Measurements from ENCODE around the gene RAB3GAP1. TPM values are rescaled to one million over a fixed set of nuclear protein-coding genes. Genes with fewer than 3 reads are reported as not detected.
"Not testable (repeated sequence)": the region's sequence is repeated elsewhere in the genome, so short reads cannot be mapped to it uniquely, and the experiment has no call there.

RAB3GAP1 gene
- total RNA-seq, 1 experiment from 2014 or later = 50.6 TPM

GRCh38 chr2:135097532-135098231 is 45.6 kb downstream of the RAB3GAP1 start:
- Mint-ChIP-seq H3K4me1 (ENCODE audit: low read depth, unreplicated experiment) (peaks cover 12% of the 10 kb centered on the region), H3K27ac (ENCODE audit: unreplicated experiment) (no peak overlapping the region), H3K27me3 (ENCODE audit: unreplicated experiment) (no peaks in the 10 kb centered on the region), H3K36me3 (ENCODE audit: insufficient read depth, unreplicated experiment) (no peaks in the 10 kb centered on the region), H3K4me3 (ENCODE audit: low read depth, unreplicated experiment) (no peak overlapping the region), H3K9me3 (ENCODE audit: low read depth, unreplicated experiment) (no peaks in the 10 kb centered on the region)
- CTCF ChIA-PET = no interaction called here
- TF ChIP-seq CTCF (IDR thresholded peaks at IDR 0.05; ENCODE audit: unreplicated experiment) = no peak
- no peak for DNase-seq
- intact Hi-C loops (cut with micrococcal nuclease; ENCODE audit: unreplicated experiment) = no loop called here
- no TSS peak for BruUV-seq (replicated peaks)

GRCh38 chr2:135099802-135100483 is 47.9 kb downstream of the RAB3GAP1 start:
- Mint-ChIP-seq H3K4me1 (ENCODE audit: low read depth, unreplicated experiment) (no peaks in the 10 kb centered on the region), H3K36me3 (ENCODE audit: insufficient read depth, unreplicated experiment) (peaks cover 10% of the 10 kb centered on the region), H3K27ac (ENCODE audit: unreplicated experiment) (no peak overlapping the region), H3K9me3 (ENCODE audit: low read depth, unreplicated experiment) (no peaks in the 10 kb centered on the region), H3K4me3 (ENCODE audit: low read depth, unreplicated experiment) (no peak overlapping the region), H3K27me3 (ENCODE audit: unreplicated experiment) (no peaks in the 10 kb centered on the region)
- BruUV-seq (replicated peaks) = no TSS peak
- CTCF ChIA-PET = no interaction called here
- TF ChIP-seq CTCF (IDR thresholded peaks at IDR 0.05; ENCODE audit: unreplicated experiment) = no peak
- DNase-seq = no peak
- intact Hi-C loops (cut with micrococcal nuclease; ENCODE audit: unreplicated experiment) = no loop called here

- intact Hi-C loops (cut with micrococcal nuclease; ENCODE audit: unreplicated experiment) = no loop called here
- Mint-ChIP-seq H3K9me3 (ENCODE audit: low read depth, unreplicated experiment) (no peaks in the 10 kb centered on the region), H3K4me1 (ENCODE audit: low read depth, unreplicated experiment) (no peaks in the 10 kb centered on the region), H3K27ac (ENCODE audit: unreplicated experiment) (no peak overlapping the region), H3K4me3 (ENCODE audit: low read depth, unreplicated experiment) (no peak overlapping the region), H3K27me3 (ENCODE audit: unreplicated experiment) (no peaks in the 10 kb centered on the region), H3K36me3 (ENCODE audit: insufficient read depth, unreplicated experiment) (peaks cover 10% of the 10 kb centered on the region)
- TF ChIP-seq CTCF (IDR thresholded peaks at IDR 0.05; ENCODE audit: unreplicated experiment) = no peak
- CTCF ChIA-PET = no interaction called here
- BruUV-seq (replicated peaks) = no TSS peak
- no peak for DNase-seq
These were observed 51.8 kb downstream of the RAB3GAP1 start for GRCh38 chr2:135103843-135104242.

- DNase-seq; BruUV-seq (replicated peaks); H3K9me3 Mint-ChIP-seq (ENCODE audit: low read depth, unreplicated experiment); CTCF ChIA-PET; H3K4me3 Mint-ChIP-seq (ENCODE audit: low read depth, unreplicated experiment); H3K27me3 Mint-ChIP-seq (ENCODE audit: unreplicated experiment); H3K27ac Mint-ChIP-seq (ENCODE audit: unreplicated experiment); H3K4me1 Mint-ChIP-seq (ENCODE audit: low read depth, unreplicated experiment); intact Hi-C loops (cut with micrococcal nuclease; ENCODE audit: unreplicated experiment): not testable (repeated sequence)
- peaks cover 10% of the 10 kb centered on the region for H3K36me3 Mint-ChIP-seq (ENCODE audit: insufficient read depth, unreplicated experiment)
These were observed 53.6 kb downstream of the RAB3GAP1 start for GRCh38 chr2:135105513-135106316.
